GM23338 (cell line): ENCODE results near the gene GLRB. TPM values are rescaled to one million over a fixed set of nuclear protein-coding genes. Genes with fewer than 3 reads are reported as not detected.

Experiments used
- ATAC-seq: fragments of 200-7000 bp; cut with Tn5 transposase; 3 replicates; pipeline ENCODE4 v1.9.1; 2020
- DNase-seq: peaks from one replicate; pipeline ENCODE4 v3.0.0-alpha.2; 2015; ENCODE audit warnings: low spot score
- H2AFZ ChIP-seq: fragments of 200-600 bp; sonication (generic); 2 replicates; pipeline ENCODE4 v1.8.0; 2016; ENCODE audit warnings: antibody characterized with exemption, mild to moderate bottlenecking, moderate library complexity
- H3F3A ChIP-seq: fragments of 200-600 bp; sonication (generic); replicated peaks from 2 replicates; pipeline ENCODE4 v1.8.0; 2017; ENCODE audit warnings: antibody characterized with exemption, mixed run types, low read depth
- H3K27ac ChIP-seq: fragments of 200-600 bp; sonication (generic); 2 replicates; pipeline ENCODE4 v1.6.1; 2016; ENCODE audit warnings: low read depth
- H3K27me3 ChIP-seq: fragments of 200-600 bp; sonication (generic); 2 replicates; pipeline ENCODE4 v1.8.0; 2016; ENCODE audit warnings: mild to moderate bottlenecking, mixed run types, moderate library complexity; ENCODE audit not compliant: insufficient read depth
- H3K36me3 ChIP-seq: fragments of 200-600 bp; sonication (generic); 2 replicates; pipeline ENCODE4 v1.8.0; 2016; ENCODE audit warnings: mild to moderate bottlenecking; ENCODE audit not compliant: insufficient read depth
- H3K4me1 ChIP-seq: fragments of 200-600 bp; sonication (generic); 2 replicates; pipeline ENCODE4 v1.8.0; 2016; ENCODE audit warnings: mild to moderate bottlenecking, moderate library complexity; ENCODE audit not compliant: insufficient read depth
- H3K4me2 ChIP-seq: fragments of 200-600 bp; sonication (generic); 2 replicates; pipeline ENCODE4 v1.7.1; 2017; ENCODE audit warnings: mixed run types
- H3K4me3 ChIP-seq: fragments of 200-600 bp; sonication (generic); 2 replicates; pipeline ENCODE4 v1.6.1; 2016; ENCODE audit warnings: mixed run types
- H3K79me2 ChIP-seq: fragments of 200-600 bp; sonication (generic); replicated peaks from 2 replicates; pipeline ENCODE4 v1.8.0; 2017; ENCODE audit warnings: mild to moderate bottlenecking; ENCODE audit not compliant: insufficient read depth
- H3K9me2 ChIP-seq: fragments of 200-600 bp; sonication (generic); 2 replicates; pipeline ENCODE4 v1.8.0; 2017; ENCODE audit not compliant: insufficient read depth
- H4K20me1 ChIP-seq: fragments of 200-600 bp; sonication (generic); replicated peaks from 2 replicates; pipeline ENCODE4 v1.8.0; 2017; ENCODE audit warnings: mild to moderate bottlenecking; ENCODE audit not compliant: insufficient read depth
- H3K27ac Mint-ChIP-seq: 2 replicates; pipeline ENCODE4 v1.8.0; 2020; ENCODE audit warnings: inconsistent platforms, mild to moderate bottlenecking, moderate library complexity, mixed read lengths
- H3K27me3 Mint-ChIP-seq: 3 replicates; pipeline ENCODE4 v1.8.0; 2022; ENCODE audit warnings: low read depth, mild to moderate bottlenecking, moderate library complexity, mixed read lengths, inconsistent platforms; ENCODE audit not compliant: insufficient read depth, poor library complexity
- H3K36me3 Mint-ChIP-seq: 3 replicates; pipeline ENCODE4 v1.8.0; 2021; ENCODE audit warnings: low read depth, mild to moderate bottlenecking, inconsistent platforms, moderate library complexity, mixed read lengths
- H3K4me1 Mint-ChIP-seq: 3 replicates; pipeline ENCODE4 v1.8.0; 2020; ENCODE audit warnings: mild to moderate bottlenecking, inconsistent platforms, mixed read lengths
- H3K4me3 Mint-ChIP-seq: 3 replicates; pipeline ENCODE4 v1.8.0; 2021; ENCODE audit warnings: moderate library complexity, mild to moderate bottlenecking, inconsistent platforms, mixed read lengths
- H3K9me3 Mint-ChIP-seq: 3 replicates; pipeline ENCODE4 v1.8.0; 2020; ENCODE audit warnings: moderate library complexity, mild to moderate bottlenecking, inconsistent platforms, mixed read lengths
- CREB1 ChIP-seq: fragments of 250-450 bp; sonication (Bioruptor Pico); IDR thresholded peaks from 2 replicates; pipeline ENCODE4 v1.5.0; 2020; ENCODE audit warnings: low read depth, mild to moderate bottlenecking, moderate library complexity
- CTCF ChIP-seq, 2 experiments: fragments of 200-600 bp in 1 of 2; sonication (generic) in 1 of 2; conservative IDR thresholded peaks; 2 replicates each; pipeline versions ENCODE4 v1.5.1 to v1.6.1; 2016 to 2017; ENCODE audit warnings: antibody characterized with exemption in 2 of 2, low read depth in 2 of 2, mild to moderate bottlenecking in 2 of 2, moderate library complexity in 1 of 2
- ETS1 ChIP-seq: IDR thresholded peaks from 2 replicates; pipeline ENCODE4 v1.6.1; 2016; ENCODE audit warnings: antibody characterized with exemption
- EZH2 ChIP-seq: fragments of 200-600 bp; sonication (generic); IDR thresholded peaks from one replicate; pipeline ENCODE4 v1.8.0; 2017; ENCODE audit warnings: antibody characterized with exemption, mild to moderate bottlenecking, low read depth; ENCODE audit not compliant: unreplicated experiment
- EZH2phosphoT487 ChIP-seq: fragments of 200-600 bp; sonication (generic); IDR thresholded peaks from one replicate; pipeline ENCODE4 v1.8.1; 2018; ENCODE audit warnings: antibody characterized with exemption; ENCODE audit not compliant: unreplicated experiment
- JUNB ChIP-seq: IDR thresholded peaks from one replicate; pipeline ENCODE4 v1.6.1; 2016; ENCODE audit warnings: antibody characterized with exemption; ENCODE audit not compliant: unreplicated experiment
- NANOG ChIP-seq: IDR thresholded peaks from 2 replicates; pipeline ENCODE4 v1.6.1; 2016; ENCODE audit warnings: antibody characterized with exemption, borderline replicate concordance
- POLR2AphosphoS5 ChIP-seq: IDR thresholded peaks from 2 replicates; pipeline ENCODE4 v1.6.1; 2016; ENCODE audit warnings: antibody characterized with exemption, low read depth
- REST ChIP-seq: IDR thresholded peaks from one replicate; pipeline ENCODE4 v1.6.1; 2018; ENCODE audit warnings: antibody characterized with exemption; ENCODE audit not compliant: unreplicated experiment
- STAT1 ChIP-seq: IDR thresholded peaks from one replicate; pipeline ENCODE4 v1.6.1; 2016; ENCODE audit warnings: antibody characterized with exemption; ENCODE audit not compliant: unreplicated experiment
- ZNF114 ChIP-seq: fragments of 250-450 bp; sonication (Bioruptor Pico); IDR thresholded peaks from 2 replicates; pipeline ENCODE4 v1.5.0; 2020; ENCODE audit warnings: mild to moderate bottlenecking, moderate library complexity
- ZNF331 ChIP-seq: fragments of 250-450 bp; sonication (Bioruptor Pico); IDR thresholded peaks from 2 replicates; pipeline ENCODE4 v1.5.0; 2020; ENCODE audit warnings: low read depth, mild to moderate bottlenecking, moderate library complexity
- ZNF462 ChIP-seq: fragments of 250-450 bp; sonication (Bioruptor Pico); IDR thresholded peaks from 2 replicates; pipeline ENCODE4 v1.5.0; 2020; ENCODE audit warnings: mild to moderate bottlenecking, moderate library complexity
- polyA plus RNA-seq: library from polyadenylated mRNA; unstranded; fragments of >200 nt; fragmentation: Nextera tagmentation; extraction: Ambion mirVana; gene quantifications from 2 replicates; pipeline ENCODE4 v1.2.1, GENCODE V29; 2016
- total RNA-seq: library from RNA; depleted of rRNA; stranded (reverse); fragments of >200 nt; shearing (Covaris generic); gene quantifications from 2 replicates; pipeline ENCODE4 v1.2.3, GENCODE V29; 2014

Gene GLRB
- total and polyA plus RNA-seq, 2 experiments from 2014 or later: 1.0 to 1.3 TPM

GRCh38 chr4:157096439-157096838 is 20.5 kb downstream of the GLRB start:
- H3K36me3 Mint-ChIP-seq: no peaks in the 10 kb centered on the region
- no peak overlapping the region for H3K27ac Mint-ChIP-seq
- H3K9me3 Mint-ChIP-seq: no peaks in the 10 kb centered on the region
- Histone ChIP-seq H3K9me2 (no peaks in the 10 kb centered on the region), H3K27me3 (no peaks in the 10 kb centered on the region), H4K20me1 (no peaks in the 10 kb centered on the region), H3K27ac (no peak overlapping the region), H3K79me2 (no peaks in the 10 kb centered on the region), H3K4me2 (no peak overlapping the region), H3K36me3 (no peaks in the 10 kb centered on the region), H3K4me3 (no peak overlapping the region), H3K4me1 (no peaks in the 10 kb centered on the region), H2AFZ (no peak overlapping the region), H3F3A (no peaks in the 10 kb centered on the region)
- H3K4me1 Mint-ChIP-seq: no peaks in the 10 kb centered on the region
- H3K27me3 Mint-ChIP-seq: peaks cover 1% of the 10 kb centered on the region
- DNase-seq (no peak), ATAC-seq (no peak)
- TF ChIP-seq POLR2AphosphoS5: no peak
- no peak for TF ChIP-seq CTCF (conservative IDR thresholded peaks at IDR 0.05; ENCODE audit: low read depth in 2 of 2)
- no peak for TF ChIP-seq REST
- no peak for TF ChIP-seq ZNF331 (CRISPR knock-in tag)
- TF ChIP-seq EZH2: no peak
- TF ChIP-seq JUNB: no peak
- TF ChIP-seq ZNF462 (CRISPR knock-in tag): no peak
- TF ChIP-seq STAT1: no peak
- no peak for TF ChIP-seq ETS1
- no peak for TF ChIP-seq CREB1 (CRISPR knock-in tag)
- no peak for TF ChIP-seq EZH2phosphoT487
- no peak for TF ChIP-seq ZNF114
- TF ChIP-seq NANOG: no peak
- no peak overlapping the region for H3K4me3 Mint-ChIP-seq
